Loucy (cell line): ENCODE data around the gene ZCCHC14.

Experiments
- EZH2phosphoT487 ChIP-seq: fragments of 200-600 bp; IDR thresholded peaks from 2 replicates; pipeline ENCODE4 v1.6.1; 2018; ENCODE audit warnings: antibody characterized with exemption, mild to moderate bottlenecking, moderate library complexity, borderline replicate concordance
- TF ChIP-seq, protein P1 (sequence below): fragments of 200-600 bp; sonication (generic); conservative IDR thresholded peaks from 2 replicates; pipeline ENCODE4 v1.5.1; 2014; ENCODE audit warnings: mild to moderate bottlenecking, antibody characterized with exemption, low read length

DNA sequence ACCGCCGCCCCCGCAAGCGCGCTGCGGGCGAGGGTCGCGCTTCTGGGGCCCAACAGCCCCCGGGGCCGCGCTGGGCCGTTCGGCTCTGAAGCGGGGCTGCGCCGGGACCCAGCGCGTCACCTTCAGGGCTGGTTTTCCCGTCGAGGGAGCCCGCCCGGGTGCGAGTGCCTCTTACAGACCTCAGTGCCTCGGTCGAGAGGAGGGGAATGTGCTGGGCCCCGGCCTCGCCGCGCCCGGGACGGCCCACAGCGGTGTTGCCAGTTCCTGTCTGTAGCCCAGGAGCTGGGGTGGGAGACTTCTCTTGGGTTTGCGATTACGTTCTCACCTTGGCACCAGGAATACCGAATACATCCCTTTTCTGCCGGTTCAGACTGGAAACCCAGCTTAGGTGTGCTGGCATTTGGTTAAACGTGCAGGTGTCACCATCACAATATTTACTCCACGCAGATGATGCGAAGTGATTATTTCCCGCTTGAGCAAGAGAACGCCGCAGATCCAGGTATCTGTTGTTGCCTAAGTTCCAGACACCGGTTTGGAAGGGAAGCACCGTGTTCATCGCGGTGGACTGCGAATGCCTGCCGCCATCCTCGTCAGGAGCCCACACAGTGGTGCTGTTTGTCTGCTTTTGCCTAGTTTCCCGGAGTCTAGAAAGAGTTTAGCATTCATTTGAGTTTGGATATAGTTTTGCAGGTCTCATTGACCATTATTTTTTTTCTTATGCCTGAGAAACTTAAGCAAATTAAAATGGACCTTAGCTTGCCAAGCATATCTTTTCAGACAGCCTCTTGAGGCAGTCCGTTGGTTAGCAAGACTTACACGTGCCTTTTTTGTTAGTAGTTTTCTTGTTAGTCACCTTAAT lies 99.8 kb downstream of the ZCCHC14 start:
- TF ChIP-seq, protein P1, sequence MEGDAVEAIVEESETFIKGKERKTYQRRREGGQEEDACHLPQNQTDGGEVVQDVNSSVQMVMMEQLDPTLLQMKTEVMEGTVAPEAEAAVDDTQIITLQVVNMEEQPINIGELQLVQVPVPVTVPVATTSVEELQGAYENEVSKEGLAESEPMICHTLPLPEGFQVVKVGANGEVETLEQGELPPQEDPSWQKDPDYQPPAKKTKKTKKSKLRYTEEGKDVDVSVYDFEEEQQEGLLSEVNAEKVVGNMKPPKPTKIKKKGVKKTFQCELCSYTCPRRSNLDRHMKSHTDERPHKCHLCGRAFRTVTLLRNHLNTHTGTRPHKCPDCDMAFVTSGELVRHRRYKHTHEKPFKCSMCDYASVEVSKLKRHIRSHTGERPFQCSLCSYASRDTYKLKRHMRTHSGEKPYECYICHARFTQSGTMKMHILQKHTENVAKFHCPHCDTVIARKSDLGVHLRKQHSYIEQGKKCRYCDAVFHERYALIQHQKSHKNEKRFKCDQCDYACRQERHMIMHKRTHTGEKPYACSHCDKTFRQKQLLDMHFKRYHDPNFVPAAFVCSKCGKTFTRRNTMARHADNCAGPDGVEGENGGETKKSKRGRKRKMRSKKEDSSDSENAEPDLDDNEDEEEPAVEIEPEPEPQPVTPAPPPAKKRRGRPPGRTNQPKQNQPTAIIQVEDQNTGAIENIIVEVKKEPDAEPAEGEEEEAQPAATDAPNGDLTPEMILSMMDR: peak; percentile 40
- TF ChIP-seq EZH2phosphoT487: no peak
